GM18499 (cell line): ENCODE results near the gene EPB41L4B.
"Not testable (repeated sequence)": the region's sequence is repeated elsewhere in the genome, so short reads cannot be mapped to it uniquely, and the experiment has no call there.

ENCODE experiments used
- ATAC-seq: cut with Tn5 transposase; IDR thresholded peaks from one replicate; pipeline ENCODE4 v1.9.1; 2021; ENCODE audit warnings: moderate number of reproducible peaks; ENCODE audit not compliant: insufficient read depth, unreplicated experiment

EPB41L4B gene

GRCh38 chr9:109133533-109133932, 187.3 kb downstream of the EPB41L4B start:
- ATAC-seq, result no peak

- no peak for ATAC-seq
These were observed 188.3 kb downstream of the EPB41L4B start for GRCh38 chr9:109132567-109133021.

- ATAC-seq, result no peak
These were observed 191.2 kb downstream of the EPB41L4B start for GRCh38 chr9:109129470-109130197.

- ATAC-seq, result not testable (repeated sequence)
These were observed 194.2 kb downstream of the EPB41L4B start for GRCh38 chr9:109126671-109127070.

GRCh38 chr9:109124121-109124520, 196.7 kb downstream of the EPB41L4B start:
- no peak for ATAC-seq

- ATAC-seq, result no peak
These were observed 197.9 kb downstream of the EPB41L4B start for GRCh38 chr9:109122726-109123621.
